Measurements from ENCODE around the gene EFEMP2. TPM values are rescaled to one million over a fixed set of nuclear protein-coding genes. Genes with fewer than 3 reads are reported as not detected.

The EFEMP2 gene
- total RNA-seq, 1 experiment from 2014 or later = 3.4 TPM

- TF ChIP-seq CTCF (IDR thresholded peaks at IDR 0.05; ENCODE audit: unreplicated experiment) = no peak
- no peaks in the 10 kb centered on the region for H3K9me3 Mint-ChIP-seq (ENCODE audit: low read depth, unreplicated experiment)
- peaks cover 67% of the 10 kb centered on the region for H3K36me3 Mint-ChIP-seq (ENCODE audit: insufficient read depth, unreplicated experiment)
Measured at GRCh38 chr11:65864706-65865471, 7.7 kb downstream of the EFEMP2 start.

DNA sequence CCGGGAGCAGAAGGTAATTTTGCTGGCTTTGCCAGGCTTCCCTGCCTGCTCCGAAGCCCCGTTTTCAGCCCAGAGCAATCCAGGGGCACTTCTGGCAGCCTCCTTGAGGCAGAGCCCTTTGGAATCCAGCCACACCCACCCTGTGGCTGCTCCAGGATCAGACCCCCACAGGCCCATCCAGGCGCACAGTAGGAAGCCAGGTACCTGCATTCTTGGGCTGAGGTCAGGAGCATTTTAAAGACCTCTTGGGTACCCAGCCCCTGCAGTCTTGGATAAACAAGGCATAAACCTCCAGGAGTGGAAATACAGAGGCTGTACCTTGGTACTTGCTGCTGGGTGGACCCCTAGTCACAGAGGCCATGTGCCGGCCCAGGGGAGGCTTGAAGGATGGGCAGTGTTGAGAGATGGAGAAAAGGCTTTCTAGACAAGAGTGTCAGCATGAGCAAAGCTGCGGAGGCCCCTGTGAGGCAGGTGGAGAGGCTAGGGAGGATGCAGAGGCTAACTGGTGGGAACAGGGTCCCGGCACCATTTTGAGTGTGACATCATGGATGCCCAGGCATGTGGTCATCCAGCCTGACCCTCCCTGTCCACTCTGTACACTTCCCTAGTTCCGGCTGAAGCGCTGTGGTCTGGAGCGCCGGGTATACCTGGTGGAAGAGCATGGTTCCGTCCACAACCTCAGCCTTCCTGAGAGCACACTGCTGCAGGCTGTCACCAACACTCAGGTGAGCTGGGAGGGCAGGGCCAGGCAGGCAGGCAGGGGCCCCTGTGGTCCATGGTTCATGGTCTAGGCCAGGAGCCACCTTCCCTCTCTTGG lies 8.5 kb downstream of the EFEMP2 start:
- H3K36me3 Mint-ChIP-seq (ENCODE audit: insufficient read depth, unreplicated experiment) = peaks cover 67% of the 10 kb centered on the region
- H3K4me1 Mint-ChIP-seq (ENCODE audit: low read depth, unreplicated experiment) = peaks cover 9% of the 10 kb centered on the region
- CTCF ChIA-PET = no interaction called here
- intact Hi-C loops (cut with micrococcal nuclease; ENCODE audit: unreplicated experiment) = no loop called here
- no peak for DNase-seq
- no peaks in the 10 kb centered on the region for H3K27me3 Mint-ChIP-seq (ENCODE audit: unreplicated experiment)
- H3K9me3 Mint-ChIP-seq (ENCODE audit: low read depth, unreplicated experiment) = no peaks in the 10 kb centered on the region
- BruUV-seq (replicated peaks) = no TSS peak
- no peak for TF ChIP-seq CTCF (IDR thresholded peaks at IDR 0.05; ENCODE audit: unreplicated experiment)
- no peak overlapping the region for H3K27ac Mint-ChIP-seq (ENCODE audit: unreplicated experiment)
- no peak overlapping the region for H3K4me3 Mint-ChIP-seq (ENCODE audit: low read depth, unreplicated experiment)

More at GRCh38 chr11:65864706-65865471, 7.7 kb downstream of the EFEMP2 start:
- BruUV-seq (replicated peaks) = no TSS peak
- intact Hi-C loops (cut with micrococcal nuclease; ENCODE audit: unreplicated experiment) = no loop called here
- H3K27ac Mint-ChIP-seq (ENCODE audit: unreplicated experiment) = no peak overlapping the region
- DNase-seq = no peak
- H3K4me1 Mint-ChIP-seq (ENCODE audit: low read depth, unreplicated experiment) = peaks cover 5% of the 10 kb centered on the region
- CTCF ChIA-PET = no interaction called here
- no peak overlapping the region for H3K4me3 Mint-ChIP-seq (ENCODE audit: low read depth, unreplicated experiment)
- H3K27me3 Mint-ChIP-seq (ENCODE audit: unreplicated experiment) = peaks cover 7% of the 10 kb centered on the region

DNA sequence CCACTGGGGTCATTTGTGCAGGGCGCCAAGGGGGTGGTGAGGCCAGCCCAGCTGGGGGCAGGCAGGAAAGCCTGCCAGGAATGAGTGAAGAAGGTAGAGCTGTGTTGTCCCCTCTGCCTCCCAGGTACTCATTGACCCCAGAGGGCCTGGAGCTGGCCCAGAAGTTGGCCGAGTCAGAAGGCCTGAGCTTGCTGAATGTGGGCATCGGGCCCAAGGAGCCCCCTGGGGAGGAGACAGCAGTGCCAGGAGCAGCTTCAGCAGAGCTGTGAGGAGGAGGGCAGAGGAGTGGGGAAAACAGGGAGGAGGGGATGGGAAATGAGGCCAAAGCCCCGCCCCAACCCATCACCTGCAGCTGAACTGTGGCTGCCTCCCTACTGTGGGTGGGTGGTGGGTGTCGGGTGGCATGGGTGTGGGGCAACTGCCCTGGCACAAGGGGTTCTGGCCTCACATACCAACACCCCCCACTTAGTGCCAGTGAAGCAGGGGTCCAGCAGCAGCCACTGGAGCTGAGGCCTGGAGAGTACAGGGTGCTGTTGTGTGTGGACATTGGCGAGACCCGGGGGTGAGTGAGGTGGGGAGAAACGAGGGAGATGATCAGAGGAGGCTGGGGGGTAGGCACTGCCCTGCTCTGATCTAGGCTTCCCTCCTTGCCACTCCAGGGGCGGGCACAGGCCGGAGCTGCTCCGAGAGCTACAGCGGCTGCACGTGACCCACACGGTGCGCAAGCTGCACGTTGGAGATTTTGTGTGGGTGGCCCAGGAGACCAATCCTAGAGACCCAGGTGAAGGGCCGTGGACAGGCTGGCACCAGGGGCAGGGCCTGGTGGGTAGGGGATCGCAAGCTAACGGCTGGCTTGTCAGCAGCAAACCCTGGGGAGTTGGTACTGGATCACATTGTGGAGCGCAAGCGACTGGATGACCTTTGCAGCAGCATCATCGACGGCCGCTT lies 9.4 kb downstream of the EFEMP2 start:
- BruUV-seq (replicated peaks) = no TSS peak
- peaks cover 17% of the 10 kb centered on the region for H3K4me1 Mint-ChIP-seq (ENCODE audit: low read depth, unreplicated experiment)
- DNase-seq = no peak

More for the DNA sequence above, 9.4 kb downstream of the EFEMP2 start:
- intact Hi-C loops (cut with micrococcal nuclease; ENCODE audit: unreplicated experiment) = no loop called here
- no peaks in the 10 kb centered on the region for H3K27me3 Mint-ChIP-seq (ENCODE audit: unreplicated experiment)
- no peaks in the 10 kb centered on the region for H3K9me3 Mint-ChIP-seq (ENCODE audit: low read depth, unreplicated experiment)
- CTCF ChIA-PET = no interaction called here
- H3K36me3 Mint-ChIP-seq (ENCODE audit: insufficient read depth, unreplicated experiment) = peaks cover 75% of the 10 kb centered on the region
- TF ChIP-seq CTCF (IDR thresholded peaks at IDR 0.05; ENCODE audit: unreplicated experiment) = no peak
- no peak overlapping the region for H3K27ac Mint-ChIP-seq (ENCODE audit: unreplicated experiment)
- no peak overlapping the region for H3K4me3 Mint-ChIP-seq (ENCODE audit: low read depth, unreplicated experiment)
